Natural killer cell (primary cell): ENCODE measurements around the gene STIM2. TPM values are rescaled to one million over a fixed set of nuclear protein-coding genes. Genes with fewer than 3 reads are reported as not detected.

Source experiments
- ATAC-seq, 3 donors: fragments of 150-1000 bp in 2 of 3; fragments of 200-7000 bp in 1 of 3; cut with Tn5 transposase; 1 replicate in 1 of 3; 2 replicates in 2 of 3; pipeline ENCODE4 v1.10.0; 2021; ENCODE audit warnings: mild to moderate bottlenecking in 2 of 3, moderate library complexity in 2 of 3
- DNase-seq, 2 donors: peaks; one replicate each; pipeline versions ENCODE4 v3.0.0 to v3.0.0-alpha.2; 2013 to 2021; ENCODE audit warnings: mixed read lengths in 1 of 2
- H3K27ac ChIP-seq: one replicate; pipeline ENCODE4 v1.5.1; 2013; ENCODE audit warnings: mild to moderate bottlenecking, low read length
- H3K27me3 ChIP-seq: one replicate; pipeline ENCODE4 v1.6.1; 2013; ENCODE audit warnings: low read length; ENCODE audit not compliant: control insufficient read depth, insufficient read depth
- H3K36me3 ChIP-seq: one replicate; pipeline ENCODE4 v1.6.1; 2013; ENCODE audit warnings: low read length; ENCODE audit not compliant: control insufficient read depth, insufficient read depth
- H3K4me1 ChIP-seq: one replicate; pipeline ENCODE4 v1.6.1; 2013; ENCODE audit warnings: low read length; ENCODE audit not compliant: control insufficient read depth, insufficient read depth
- H3K4me3 ChIP-seq: one replicate; pipeline ENCODE4 v1.5.1; 2013; ENCODE audit warnings: low read length
- H3K9me3 ChIP-seq: one replicate; pipeline ENCODE4 v1.6.1; 2013; ENCODE audit warnings: low read length; ENCODE audit not compliant: control insufficient read depth, insufficient read depth
- H3K27ac Mint-ChIP-seq, 2 donors: one replicate each; pipeline ENCODE4 v1.8.0; 2022; ENCODE audit warnings: mild to moderate bottlenecking in 2 of 2, mixed read lengths in 2 of 2, moderate library complexity in 1 of 2
- H3K27me3 Mint-ChIP-seq, 2 donors: one replicate each; pipeline ENCODE4 v1.8.0; 2022; ENCODE audit warnings: low read depth in 2 of 2, mixed read lengths in 2 of 2
- H3K36me3 Mint-ChIP-seq: one replicate; pipeline ENCODE4 v1.8.0; 2022; ENCODE audit warnings: mixed read lengths
- H3K4me1 Mint-ChIP-seq, 2 donors: one replicate each; pipeline ENCODE4 v1.8.0; 2022; ENCODE audit warnings: mixed read lengths in 2 of 2
- H3K4me3 Mint-ChIP-seq: one replicate; pipeline ENCODE4 v1.8.0; 2022; ENCODE audit warnings: mild to moderate bottlenecking, moderate library complexity, mixed read lengths
- H3K9me3 Mint-ChIP-seq, 2 donors: one replicate each; pipeline ENCODE4 v1.8.0; 2022; ENCODE audit warnings: mixed read lengths in 2 of 2
- CTCF ChIP-seq: fragments of 200-600 bp; IDR thresholded peaks from one replicate; pipeline ENCODE4 v1.8.0; 2022; ENCODE audit warnings: antibody characterized with exemption
- WGBS: methylation state at CpG from one replicate; pipeline ENCODE4 v1.1.7; 2013; ENCODE audit warnings: missing lambda C conversion rate; ENCODE audit not compliant: insufficient coverage; 5-methylcytosine and 5-hydroxymethylcytosine counted together
- intact Hi-C: fragments of 100-400 bp; cut with micrococcal nuclease; formaldehyde crosslinking; loops from one replicate; pipeline ENCODE4 v1.14.2; 2022
- total RNA-seq, 4 donors: library from RNA; stranded (reverse); fragments of 120-200 nt in 1 of 4; gene quantifications; one replicate each; pipeline versions ENCODE4 v1.2.3 to v1.2.4, GENCODE V29; 2013 to 2022

STIM2 gene
- total RNA-seq, 3 donors from 2014 or later (not counting 1 experiment from before 2014, with no cell fraction given): 98.3 to 104 (median 100) TPM

GRCh38 chr4:26937139-26937538 is 76.5 kb downstream of the STIM2 start:
- H3K4me1 ChIP-seq: peaks cover 8% of the 10 kb centered on the region
- ATAC-seq: no peak
- 88% methylated on average over 1 of the region's 2 CpGs for WGBS
- Mint-ChIP-seq H3K27ac (peak overlapping the region; percentile 55 to 77), H3K27me3 (no peaks in the 10 kb centered on the region), H3K9me3 (no peaks in the 10 kb centered on the region), H3K4me3 (no peak overlapping the region), H3K4me1 (peaks cover 61 to 62% of the 10 kb centered on the region in 2 donors), H3K36me3 (no peaks in the 10 kb centered on the region)
- H3K9me3 ChIP-seq: no peaks in the 10 kb centered on the region
- H3K27ac ChIP-seq: no peak overlapping the region
- DNase-seq: no peak
- H3K27me3 ChIP-seq: no peaks in the 10 kb centered on the region
- no peak overlapping the region for H3K4me3 ChIP-seq
- intact Hi-C loops: no loop called here
- TF ChIP-seq CTCF: no peak
- no peaks in the 10 kb centered on the region for H3K36me3 ChIP-seq

- Histone ChIP-seq H3K27ac (no peak overlapping the region), H3K4me1 (peaks cover 8% of the 10 kb centered on the region), H3K36me3 (no peaks in the 10 kb centered on the region), H3K27me3 (no peaks in the 10 kb centered on the region), H3K9me3 (no peaks in the 10 kb centered on the region), H3K4me3 (no peak overlapping the region)
- Mint-ChIP-seq H3K36me3 (no peaks in the 10 kb centered on the region), H3K27ac (no peak overlapping the region), H3K9me3 (no peaks in the 10 kb centered on the region), H3K4me1 (peaks cover 61 to 66% of the 10 kb centered on the region in 2 donors), H3K4me3 (no peak overlapping the region), H3K27me3 (no peaks in the 10 kb centered on the region)
- intact Hi-C loops: no loop called here
- no peak for TF ChIP-seq CTCF
- no CpG with 5 or more reads among the region's 3 CpGs for WGBS
- ATAC-seq (no peak), DNase-seq (no peak)
Observed at GRCh38 chr4:26937567-26937966, 76.9 kb downstream of the STIM2 start.

GRCh38 chr4:26938516-26938915 is 77.9 kb downstream of the STIM2 start:
- Histone ChIP-seq H3K4me1 (peaks cover 8% of the 10 kb centered on the region), H3K27me3 (no peaks in the 10 kb centered on the region), H3K4me3 (no peak overlapping the region), H3K27ac (no peak overlapping the region), H3K9me3 (no peaks in the 10 kb centered on the region), H3K36me3 (no peaks in the 10 kb centered on the region)
- H3K27me3 Mint-ChIP-seq: no peaks in the 10 kb centered on the region
- DNase-seq (no peak), ATAC-seq (no peak)
- intact Hi-C loops: no loop called here
- H3K4me3 Mint-ChIP-seq: no peak overlapping the region
- H3K9me3 Mint-ChIP-seq: no peaks in the 10 kb centered on the region
- H3K36me3 Mint-ChIP-seq: no peaks in the 10 kb centered on the region
- H3K4me1 Mint-ChIP-seq: peaks cover 59 to 66% of the 10 kb centered on the region in 2 donors
- no peak for TF ChIP-seq CTCF
- 100% methylated on average over 1 of the region's 2 CpGs for whole genome bisulfite sequencing
- H3K27ac Mint-ChIP-seq: no peak overlapping the region

- intact Hi-C loops: no loop called here
- peaks cover 4% of the 10 kb centered on the region for H3K4me1 ChIP-seq
- H3K9me3 Mint-ChIP-seq: no peaks in the 10 kb centered on the region
Observed at GRCh38 chr4:26941951-26942350, 81.3 kb downstream of the STIM2 start.

More at GRCh38 chr4:26941951-26942350, 81.3 kb downstream of the STIM2 start:
- Histone ChIP-seq H3K9me3 (no peaks in the 10 kb centered on the region), H3K27me3 (no peaks in the 10 kb centered on the region), H3K36me3 (no peaks in the 10 kb centered on the region), H3K4me3 (no peak overlapping the region), H3K27ac (no peak overlapping the region)
- Mint-ChIP-seq H3K27ac (peak overlapping the region; percentile 15 to 31), H3K4me1 (peaks cover 61 to 64% of the 10 kb centered on the region in 2 donors), H3K36me3 (no peaks in the 10 kb centered on the region), H3K4me3 (no peak overlapping the region), H3K27me3 (no peaks in the 10 kb centered on the region)
- WGBS: no CpG with 5 or more reads among the region's 1 CpG
- ATAC-seq (peak in 1 of 3 donors; percentile 56), DNase-seq (no peak)
- TF ChIP-seq CTCF: no peak
